ENCODE data around the gene AGPAT1. TPM values are rescaled to one million over a fixed set of nuclear protein-coding genes. Genes with fewer than 3 reads are reported as not detected.

AGPAT1 gene
- total and polyA plus RNA-seq, 2 of the 13 experiments (the other 11 are each of a cell fraction or from before 2014, with no cell fraction given), result 51.3 to 139 TPM

- H3K27ac ChIP-seq (ENCODE audit: extremely low read length, insufficient read depth, low read length), result peak within 1 kb of the TSS; percentile 88
- H3K79me2 ChIP-seq (ENCODE audit: insufficient read depth, low read length), result peaks cover 17% of the 10 kb centered on the region
- H3K4me2 ChIP-seq (ENCODE audit: low read depth, low read length), result peak within 1 kb of the TSS; percentile 94
- H3K9me3 ChIP-seq (ENCODE audit: low read length), result no peaks in the 10 kb centered on the region
- ChIA-PET POLR2A (interaction anchor here (0.5 to 2.6 kb wide), 6 partner anchors 12 to 43 kb away, joined by 3 to 35 read pairs (median 4); partner anchors contain the start of genes AGPAT1, ATF6B and FKBPL), CTCF (ENCODE audit: low intra/inter-chr PET ratio, low total read pairs) (interaction anchor here (4.3 kb wide), 1 partner anchor 33 kb away, joined by 97 read pairs; no protein-coding TSS in a partner anchor)
- DNase-seq (ENCODE audit: low spot score) (no peak), ATAC-seq (no peak), FAIRE-seq (no peak)
- intact Hi-C loops (cut with micrococcal nuclease; ENCODE audit: unreplicated experiment), result no loop called here
- H3K9ac ChIP-seq (ENCODE audit: insufficient read depth, low read depth, low read length), result peak within 1 kb of the TSS; percentile 91
- BruUV-seq (replicated peaks), result no TSS peak
- H3K4me1 ChIP-seq (ENCODE audit: insufficient read depth, low read length), result peaks cover 28% of the 10 kb centered on the region
- TF ChIP-seq MTERF4 (CRISPR knock-in tag; IDR thresholded peaks at IDR 0.05) (0 out of 2 replicates have a peak, but pooled peaks have one; percentile 4), HDAC1 (CRISPR knock-in tag; IDR thresholded peaks at IDR 0.05) (0 out of 2 replicates have a peak, but pooled peaks have one; percentile 22), PAWR (CRISPR knock-in tag; IDR thresholded peaks at IDR 0.05; ENCODE audit: borderline replicate concordance) (no peak)
- H4K20me1 ChIP-seq (ENCODE audit: insufficient read depth, low read length), result no peaks in the 10 kb centered on the region
- peak within 1 kb of the TSS; percentile 78 to 91 (median 88) for H3K4me3 ChIP-seq (replicated peaks in 1 of 3; ENCODE audit: insufficient read depth in 1 of 3, low read depth in 2 of 3, low read length in 3 of 3)
- in situ Hi-C loops (cut with HindIII; ENCODE audit: extremely low pct_ligation_motif_present, low pct_unique_long_range_greater_than_20kb), result loop anchor here (5.0 kb wide), 1 partner anchor 35 kb away; no protein-coding TSS in a partner anchor
- H3K27me3 ChIP-seq (ENCODE audit: control insufficient read depth in 1 of 2, insufficient read depth in 2 of 2, low read length in 2 of 2), result no peaks in the 10 kb centered on the region; a peak in 1 of 5 replicates
- WGBS (ENCODE audit: low lambda C conversion rate), result 86% methylated on average over 24 of the region's 24 CpGs
- peaks cover 8 to 15% of the 10 kb centered on the region in 2 experiments for H3K36me3 ChIP-seq (replicated peaks in 1 of 2; ENCODE audit: control insufficient read depth in 1 of 2, insufficient read depth in 2 of 2, low read length in 2 of 2)
- peak within 1 kb of the TSS; percentile 8 for H2AFZ ChIP-seq (ENCODE audit: low read length)
Observed at GRCh38 chr6:32151863-32152768, 23.8 kb downstream of the AGPAT1 start, which contains the start of gene PRRT1. Gene PRRT1, minus strand, starts transcription at chr6:32151939. Its CDS starts 112 bp downstream, at chr6:32151827.
